Thoracic aorta (tissue), 2 donors: ENCODE measurements around the gene VPS35L. TPM values are rescaled to one million over a fixed set of nuclear protein-coding genes. Genes with fewer than 3 reads are reported as not detected.

ENCODE experiments used
- ATAC-seq: fragments of 150-250 bp; one replicate; pipeline ENCODE4 v1.8.0; 2017; ENCODE audit warnings: low read depth; ENCODE audit not compliant: insufficient number of reproducible peaks, low FRiP score
- DNase-seq: peaks from one replicate; pipeline ENCODE4 v3.0.0-alpha.2; 2020; ENCODE audit warnings: low spot score
- H3K27ac ChIP-seq, 2 donors: fragments of 200-600 bp; sonication (generic); 1 replicate in 1 of 2; 2 replicates in 1 of 2; pipeline ENCODE4 v1.5.1; 2016; ENCODE audit warnings: mild to moderate bottlenecking in 2 of 2, moderate library complexity in 2 of 2
- H3K27me3 ChIP-seq: fragments of 200-600 bp; sonication (generic); replicated peaks from 2 replicates; pipeline ENCODE4 v1.6.0; 2016; ENCODE audit warnings: mild to moderate bottlenecking; ENCODE audit not compliant: insufficient read depth
- H3K36me3 ChIP-seq: fragments of 200-600 bp; sonication (generic); one replicate; pipeline ENCODE4 v1.5.1; 2016
- H3K4me1 ChIP-seq, 2 donors: fragments of 200-600 bp; sonication (generic); 1 replicate in 1 of 2; 2 replicates in 1 of 2; pipeline versions ENCODE4 v1.5.1 to v1.6.0; 2016; ENCODE audit warnings: low read depth in 2 of 2, mild to moderate bottlenecking in 1 of 2; ENCODE audit not compliant: control insufficient read depth in 1 of 2
- H3K4me3 ChIP-seq: fragments of 200-600 bp; sonication (generic); 2 replicates; pipeline ENCODE4 v1.5.1; 2016; ENCODE audit warnings: mild to moderate bottlenecking
- H3K9me3 ChIP-seq: fragments of 200-600 bp; sonication (generic); 2 replicates; pipeline ENCODE4 v1.5.1; 2016
- CTCF ChIP-seq: fragments of 200-600 bp; sonication (generic); IDR thresholded peaks from one replicate; pipeline ENCODE4 v1.5.1; 2019; ENCODE audit warnings: antibody characterized with exemption
- total RNA-seq, 2 donors: library from RNA; depleted of rRNA; stranded (reverse); fragments of >200 nt; gene quantifications; one replicate each; pipeline versions ENCODE4 v1.1.0 to v1.2.3, GENCODE V29; 2016

VPS35L gene
- total RNA-seq, 2 donors from 2014 or later = 38.2 to 41.6 TPM

GRCh38 chr16:19642501-19642900 is 87.0 kb downstream of the VPS35L start:
- Histone ChIP-seq H3K27ac (no peak overlapping the region), H3K4me1 (peaks cover 0 to 29% of the 10 kb centered on the region in 2 donors), H3K9me3 (no peaks in the 10 kb centered on the region), H3K36me3 (peaks cover 8% of the 10 kb centered on the region), H3K27me3 (no peaks in the 10 kb centered on the region), H3K4me3 (no peak overlapping the region)
- ATAC-seq = no peak
- no peak for TF ChIP-seq CTCF
- no peak for DNase-seq

DNA sequence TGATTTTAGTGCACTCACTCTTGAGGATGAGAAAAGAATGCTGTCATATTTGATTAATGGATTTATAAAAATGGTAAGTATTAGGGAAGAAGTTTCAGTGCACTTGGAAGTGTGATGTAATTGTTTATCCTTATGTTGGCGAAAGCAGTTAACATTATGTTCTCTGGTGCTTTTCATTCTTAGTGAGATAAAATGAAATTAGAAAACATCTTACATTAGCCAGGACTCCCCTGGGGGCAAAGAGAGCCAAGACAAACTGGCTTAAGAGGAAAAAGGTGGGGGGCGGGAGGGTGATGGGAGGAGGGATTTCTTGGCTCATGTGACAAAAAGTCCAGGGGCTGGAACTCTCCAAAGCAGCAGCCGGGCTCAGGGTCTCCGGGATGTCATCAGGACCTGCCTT is 89.4 kb downstream of the VPS35L start:
- Histone ChIP-seq H3K4me3 (peak overlapping the region; percentile 56), H3K36me3 (peaks cover 4% of the 10 kb centered on the region), H3K27ac (peak overlapping the region in 1 of 2 donors; percentile 27), H3K4me1 (peaks cover 0 to 29% of the 10 kb centered on the region in 2 donors), H3K9me3 (no peaks in the 10 kb centered on the region), H3K27me3 (no peaks in the 10 kb centered on the region)
- no peak for TF ChIP-seq CTCF
- DNase-seq (no peak), ATAC-seq (no peak)

DNA sequence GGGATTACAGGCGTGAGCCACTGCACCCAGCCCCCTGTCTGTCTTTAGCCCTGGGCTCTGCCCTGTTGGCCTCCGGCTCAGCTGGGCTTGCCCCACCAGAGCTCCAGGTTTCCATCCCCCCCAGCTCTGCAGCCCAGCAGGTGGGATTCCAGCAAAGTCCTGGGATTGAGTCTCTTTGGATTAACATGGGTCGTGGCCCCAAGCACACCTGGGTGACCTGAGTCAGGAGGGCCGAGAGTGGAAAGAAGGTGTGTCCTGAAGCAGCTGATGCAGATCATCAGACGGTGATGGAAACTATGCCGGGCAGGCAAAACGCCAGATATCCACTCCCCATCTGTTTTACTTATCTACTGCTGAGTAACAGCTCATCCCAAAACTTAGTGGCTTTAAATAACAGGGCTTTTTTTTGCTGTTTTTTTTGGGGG is 90.1 kb downstream of the VPS35L start:
- Histone ChIP-seq H3K27me3 (no peaks in the 10 kb centered on the region), H3K27ac (peak overlapping the region; percentile 28), H3K9me3 (no peaks in the 10 kb centered on the region), H3K4me1 (peaks cover 0 to 29% of the 10 kb centered on the region in 2 donors), H3K4me3 (peak overlapping the region; percentile 56), H3K36me3 (peaks cover 4% of the 10 kb centered on the region)
- TF ChIP-seq CTCF = no peak
- ATAC-seq (no peak), DNase-seq (no peak)

- TF ChIP-seq CTCF = no peak
- Histone ChIP-seq H3K4me1 (peaks cover 0 to 10% of the 10 kb centered on the region in 2 donors), H3K27ac (no peak overlapping the region), H3K4me3 (no peak overlapping the region), H3K36me3 (peaks cover 33% of the 10 kb centered on the region), H3K9me3 (no peaks in the 10 kb centered on the region), H3K27me3 (no peaks in the 10 kb centered on the region)
- ATAC-seq (no peak), DNase-seq (no peak)
Observed at GRCh38 chr16:19649980-19650379, 94.5 kb downstream of the VPS35L start.

GRCh38 chr16:19654147-19654546 is 98.6 kb downstream of the VPS35L start:
- Histone ChIP-seq H3K4me1 (no peaks in the 10 kb centered on the region), H3K27ac (no peak overlapping the region), H3K9me3 (no peaks in the 10 kb centered on the region), H3K27me3 (no peaks in the 10 kb centered on the region), H3K4me3 (no peak overlapping the region), H3K36me3 (peaks cover 47% of the 10 kb centered on the region)
- no peak for TF ChIP-seq CTCF
- ATAC-seq (no peak), DNase-seq (no peak)
